SH-SY5Y (cell line): ENCODE data around the gene SEH1L.

Source experiments
- GATA2 ChIP-seq: IDR thresholded peaks from 2 replicates; pipeline ENCODE4 v1.6.1; 2011; ENCODE audit warnings: mild to moderate bottlenecking, low read depth, low read length
- GATA3 ChIP-seq: IDR thresholded peaks from 2 replicates; pipeline ENCODE4 v1.6.1; 2011; ENCODE audit warnings: low read depth, mild to moderate bottlenecking, low read length, moderate library complexity

GRCh38 chr18:12947285-12948049 is at the start of gene SEH1L:
- TF ChIP-seq GATA3 (no peak), GATA2 (no peak)
